Esophagus squamous epithelium (tissue), 5 donors: ENCODE data around the gene PPARG. TPM values are rescaled to one million over a fixed set of nuclear protein-coding genes. Genes with fewer than 3 reads are reported as not detected.

Source experiments
- DNase-seq: peaks from one replicate; lab custom pipeline; 2025; lab: John Stamatoyannopoulos, UW
- H3K27ac ChIP-seq, 4 donors: fragments of 200-600 bp; sonication (generic); one replicate each; pipeline ENCODE4 v1.5.1; 2016 to 2019; ENCODE audit warnings: mild to moderate bottlenecking in 1 of 4
- H3K27me3 ChIP-seq, 4 donors: fragments of 200-600 bp; sonication (generic); 1 replicate in 3 of 4; 2 replicates in 1 of 4; pipeline versions ENCODE4 v1.5.1 to v1.6.0; 2017 to 2021; ENCODE audit warnings: antibody characterized with exemption in 1 of 4
- H3K36me3 ChIP-seq, 3 donors: fragments of 200-600 bp; sonication (generic); one replicate each; pipeline ENCODE4 v1.5.1; 2016 to 2019
- H3K4me1 ChIP-seq, 3 donors: fragments of 200-600 bp; sonication (generic); one replicate each; pipeline ENCODE4 v1.5.1; 2017 to 2019
- H3K4me3 ChIP-seq, 4 donors: fragments of 200-600 bp; sonication (generic); 1 replicate in 3 of 4; 2 replicates in 1 of 4; pipeline ENCODE4 v1.5.1; 2016 to 2019; ENCODE audit warnings: mild to moderate bottlenecking in 2 of 4, moderate library complexity in 1 of 4
- H3K9me3 ChIP-seq, 3 donors: fragments of 200-600 bp; sonication (generic); one replicate each; pipeline ENCODE4 v1.5.1; 2016 to 2019
- POLR2A ChIP-seq, 4 donors: fragments of 450-650 bp; IDR thresholded peaks; one replicate each; pipeline ENCODE4 v1.6.1; 2017; ENCODE audit warnings: antibody characterized with exemption in 4 of 4, mild to moderate bottlenecking in 4 of 4, moderate library complexity in 3 of 4
- WGBS, 2 donors: methylation state at CpG; one replicate each; pipeline ENCODE4 v1.1.5; 2018; 5-methylcytosine and 5-hydroxymethylcytosine counted together
- intact Hi-C: fragments of 100-400 bp; cut with DNase I; formaldehyde crosslinking; loops from one replicate; pipeline ENCODE4 v1.15.0; 2022
- total RNA-seq, 4 donors: library from RNA; depleted of rRNA; stranded (reverse); fragments of >200 nt; gene quantifications; one replicate each; pipeline ENCODE4 v1.1.0, GENCODE V29; 2016
- TF ChIP-seq, protein P1 (sequence below), 6 experiments: fragments of 450-650 bp in 4 of 6; fragments of 200-600 bp in 2 of 6; sonication (generic) in 2 of 6; IDR thresholded peaks; one replicate each; pipeline ENCODE4 v1.5.1; 2016 to 2019; ENCODE audit warnings: antibody characterized with exemption in 6 of 6, mild to moderate bottlenecking in 4 of 6, moderate library complexity in 4 of 6
- donor health status: DM: yes; HTN: yes; CAD: no.

PPARG gene
- total RNA-seq, 4 donors from 2014 or later, result 6.3 to 13.8 (median 11.4) TPM

DNA sequence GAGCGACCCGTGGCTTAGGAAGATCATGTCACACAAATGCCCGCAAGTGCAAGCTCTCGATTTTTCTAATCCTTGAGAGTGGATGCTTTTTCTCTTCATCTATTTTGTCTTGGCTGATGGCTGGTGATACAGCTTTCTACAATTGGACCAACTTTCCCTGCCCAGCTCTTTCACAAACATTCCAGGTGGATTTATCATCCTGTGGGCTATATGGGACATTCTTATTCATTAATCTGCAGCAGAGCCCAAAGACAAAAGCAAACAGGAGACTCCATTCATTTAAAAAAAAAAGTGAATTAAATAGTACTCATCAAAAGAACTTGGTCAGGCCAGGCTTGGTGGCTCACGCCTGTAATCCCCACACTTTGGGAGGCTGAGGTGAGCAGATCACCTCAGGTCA is 181.2 kb downstream of the PPARG start:
- H3K9me3 ChIP-seq, result no peaks in the 10 kb centered on the region
- no peaks in the 10 kb centered on the region for H3K4me1 ChIP-seq
- H3K36me3 ChIP-seq, result no peaks in the 10 kb centered on the region
- H3K4me3 ChIP-seq, result no peak overlapping the region
- no peak for DNase-seq
- intact Hi-C loops, result loop anchor here (10.0 kb wide), 1 partner anchor 185 kb away; the partner anchor contains the start of gene PPARG
- no peak for TF ChIP-seq POLR2A (IDR thresholded peaks at IDR 0.05)
- TF ChIP-seq, protein P1, sequence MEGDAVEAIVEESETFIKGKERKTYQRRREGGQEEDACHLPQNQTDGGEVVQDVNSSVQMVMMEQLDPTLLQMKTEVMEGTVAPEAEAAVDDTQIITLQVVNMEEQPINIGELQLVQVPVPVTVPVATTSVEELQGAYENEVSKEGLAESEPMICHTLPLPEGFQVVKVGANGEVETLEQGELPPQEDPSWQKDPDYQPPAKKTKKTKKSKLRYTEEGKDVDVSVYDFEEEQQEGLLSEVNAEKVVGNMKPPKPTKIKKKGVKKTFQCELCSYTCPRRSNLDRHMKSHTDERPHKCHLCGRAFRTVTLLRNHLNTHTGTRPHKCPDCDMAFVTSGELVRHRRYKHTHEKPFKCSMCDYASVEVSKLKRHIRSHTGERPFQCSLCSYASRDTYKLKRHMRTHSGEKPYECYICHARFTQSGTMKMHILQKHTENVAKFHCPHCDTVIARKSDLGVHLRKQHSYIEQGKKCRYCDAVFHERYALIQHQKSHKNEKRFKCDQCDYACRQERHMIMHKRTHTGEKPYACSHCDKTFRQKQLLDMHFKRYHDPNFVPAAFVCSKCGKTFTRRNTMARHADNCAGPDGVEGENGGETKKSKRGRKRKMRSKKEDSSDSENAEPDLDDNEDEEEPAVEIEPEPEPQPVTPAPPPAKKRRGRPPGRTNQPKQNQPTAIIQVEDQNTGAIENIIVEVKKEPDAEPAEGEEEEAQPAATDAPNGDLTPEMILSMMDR (IDR thresholded peaks at IDR 0.05), result no peak
- WGBS, 2 donors, result 56 to 92% methylated on average over 4 to 5 of the region's 5 CpGs
- H3K27ac ChIP-seq, result no peak overlapping the region
- H3K27me3 ChIP-seq, result no peaks in the 10 kb centered on the region

DNA sequence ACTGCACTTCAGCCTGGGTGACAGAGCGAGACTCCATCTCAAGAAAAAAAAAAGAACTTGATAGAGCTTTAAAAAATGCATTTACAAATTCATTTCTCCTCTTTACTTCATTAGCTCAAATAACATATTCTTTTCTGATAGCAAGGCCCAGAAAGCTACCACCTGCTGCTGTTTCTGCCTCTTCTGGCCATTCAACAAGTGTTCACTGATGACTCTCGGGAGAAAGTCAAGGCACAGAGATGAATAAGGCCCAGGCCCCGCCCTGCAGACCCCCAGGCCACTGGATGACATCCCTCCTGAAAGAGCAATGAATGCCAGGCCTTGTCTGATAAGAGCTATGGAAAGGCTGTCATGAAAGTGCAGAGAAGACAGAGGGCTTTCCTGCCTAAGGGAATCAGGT is 181.8 kb downstream of the PPARG start:
- Histone ChIP-seq H3K36me3 (no peaks in the 10 kb centered on the region), H3K4me1 (peaks cover 0 to 2% (median 0%) of the 10 kb centered on the region in 3 donors), H3K4me3 (no peak overlapping the region), H3K9me3 (no peaks in the 10 kb centered on the region), H3K27ac (no peak overlapping the region), H3K27me3 (no peaks in the 10 kb centered on the region)
- TF ChIP-seq, protein P1 (IDR thresholded peaks at IDR 0.05), result no peak
- no peak for TF ChIP-seq POLR2A (IDR thresholded peaks at IDR 0.05)
- WGBS, 2 donors, result 86 to 95% methylated on average over 2 to 3 of the region's 3 CpGs
- intact Hi-C loops, result loop anchor here (10.0 kb wide), 1 partner anchor 186 kb away; the partner anchor contains the start of gene PPARG
- DNase-seq, result no peak

DNA sequence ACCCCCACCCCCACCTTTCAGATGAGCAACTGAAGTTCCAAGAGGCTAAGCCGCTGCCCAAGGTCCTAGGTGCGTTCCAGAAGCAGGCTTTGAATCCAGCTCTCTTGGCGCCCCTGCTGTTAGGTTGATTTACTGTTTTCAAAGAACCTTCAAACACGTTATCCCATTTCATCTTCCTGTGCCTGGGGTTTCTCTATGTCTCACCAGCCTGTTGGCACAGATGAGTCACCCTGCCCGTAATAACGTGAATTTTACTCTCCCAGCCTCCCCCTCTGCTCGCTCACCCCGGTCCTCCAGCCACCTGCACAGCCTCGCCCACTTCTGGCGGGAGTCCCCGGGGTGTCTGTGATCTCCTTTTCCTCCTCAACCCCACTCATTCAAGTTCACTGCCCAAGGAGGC is 182.4 kb downstream of the PPARG start:
- Histone ChIP-seq H3K4me3 (no peak overlapping the region), H3K27ac (no peak overlapping the region), H3K36me3 (no peaks in the 10 kb centered on the region), H3K4me1 (peaks cover 0 to 7% (median 0%) of the 10 kb centered on the region in 3 donors), H3K9me3 (no peaks in the 10 kb centered on the region), H3K27me3 (no peaks in the 10 kb centered on the region)
- intact Hi-C loops, result loop anchor here (10.0 kb wide), 1 partner anchor 186 kb away; the partner anchor contains the start of gene PPARG
- DNase-seq, result no peak
- WGBS, 2 donors, result 32 to 51% methylated on average over 11 of the region's 11 CpGs
- no peak for TF ChIP-seq POLR2A (IDR thresholded peaks at IDR 0.05)
- TF ChIP-seq, protein P1 (IDR thresholded peaks at IDR 0.05), result no peak

DNA sequence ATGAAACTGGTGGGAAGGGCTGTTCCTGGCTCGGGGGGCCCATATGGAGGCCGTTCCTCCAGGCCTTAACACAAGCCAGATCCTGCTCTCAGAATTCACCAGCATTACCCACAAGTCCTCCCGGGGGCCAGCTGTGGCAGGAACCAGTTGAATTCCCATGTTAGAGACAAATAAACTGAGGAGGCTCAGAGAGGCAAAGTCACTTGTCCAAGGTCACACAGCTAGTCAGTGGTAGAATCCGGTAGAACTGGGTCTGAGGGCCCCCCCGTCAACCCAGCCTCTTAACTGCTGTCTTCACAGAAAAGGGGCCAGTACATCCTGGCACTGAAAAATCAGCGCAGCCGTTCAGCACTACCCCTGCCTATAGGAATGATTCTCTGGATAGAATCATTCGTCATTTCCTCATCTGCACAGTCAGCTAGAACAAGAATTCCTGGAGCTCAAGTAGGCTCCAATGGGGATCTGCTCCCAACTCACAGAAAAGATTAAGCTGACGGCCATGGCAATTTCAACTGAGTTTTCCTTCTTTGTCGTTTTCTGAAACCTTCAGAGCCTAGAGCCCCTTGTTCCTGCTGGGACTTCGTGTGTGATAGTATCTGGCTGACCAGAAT is 183.2 kb downstream of the PPARG start:
- WGBS, 2 donors, result 76 to 86% methylated on average over 8 of the region's 11 CpGs
- H3K9me3 ChIP-seq, result no peaks in the 10 kb centered on the region
- peaks cover 0 to 11% (median 0%) of the 10 kb centered on the region in 3 donors for H3K4me1 ChIP-seq
- H3K27me3 ChIP-seq, result no peaks in the 10 kb centered on the region
- H3K4me3 ChIP-seq, result no peak overlapping the region
- H3K27ac ChIP-seq, result no peak overlapping the region
- H3K36me3 ChIP-seq, result no peaks in the 10 kb centered on the region
- DNase-seq, result no peak
- TF ChIP-seq, protein P1 (IDR thresholded peaks at IDR 0.05), result no peak
- TF ChIP-seq POLR2A (IDR thresholded peaks at IDR 0.05), result no peak
- intact Hi-C loops, result loop anchor here (10.0 kb wide), 1 partner anchor 187 kb away; the partner anchor contains the start of gene PPARG

DNA sequence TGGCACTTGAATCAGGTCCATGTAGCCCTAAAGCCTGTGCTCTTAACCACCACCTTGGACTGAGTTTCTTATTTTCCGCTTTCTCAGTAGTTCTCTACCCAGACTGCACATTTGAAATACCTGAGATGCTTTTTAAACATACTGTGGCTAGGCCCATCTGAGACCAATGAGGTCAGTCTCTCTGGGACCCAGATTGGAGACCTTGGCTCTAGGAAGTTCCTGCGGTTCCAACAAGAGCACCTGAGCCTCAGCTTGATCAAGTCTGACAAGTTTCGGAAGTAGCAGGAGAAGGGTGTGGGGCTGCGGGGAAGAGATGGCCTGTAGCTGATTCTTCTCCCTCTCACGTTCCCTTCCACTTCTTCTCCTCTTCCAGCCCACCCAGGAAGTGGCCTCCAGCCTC is 183.9 kb downstream of the PPARG start:
- DNase-seq, result no peak
- 64 to 67% methylated on average over 5 of the region's 5 CpGs for WGBS, 2 donors
- no peaks in the 10 kb centered on the region for H3K9me3 ChIP-seq
- intact Hi-C loops, result loop anchor here (10.0 kb wide), 1 partner anchor 188 kb away; the partner anchor contains the start of gene PPARG
- H3K27me3 ChIP-seq, result no peaks in the 10 kb centered on the region
- TF ChIP-seq POLR2A (IDR thresholded peaks at IDR 0.05), result no peak
- TF ChIP-seq, protein P1 (IDR thresholded peaks at IDR 0.05), result no peak
- no peak overlapping the region for H3K27ac ChIP-seq
- peaks cover 0 to 11% (median 0%) of the 10 kb centered on the region in 3 donors for H3K4me1 ChIP-seq
- H3K36me3 ChIP-seq, result no peaks in the 10 kb centered on the region
- H3K4me3 ChIP-seq, result no peak overlapping the region
